Measurements from ENCODE around the gene KDF1. TPM values are rescaled to one million over a fixed set of nuclear protein-coding genes. Genes with fewer than 3 reads are reported as not detected.

Gene KDF1
- total RNA-seq, 1 experiment from 2014 or later = not detected

DNA sequence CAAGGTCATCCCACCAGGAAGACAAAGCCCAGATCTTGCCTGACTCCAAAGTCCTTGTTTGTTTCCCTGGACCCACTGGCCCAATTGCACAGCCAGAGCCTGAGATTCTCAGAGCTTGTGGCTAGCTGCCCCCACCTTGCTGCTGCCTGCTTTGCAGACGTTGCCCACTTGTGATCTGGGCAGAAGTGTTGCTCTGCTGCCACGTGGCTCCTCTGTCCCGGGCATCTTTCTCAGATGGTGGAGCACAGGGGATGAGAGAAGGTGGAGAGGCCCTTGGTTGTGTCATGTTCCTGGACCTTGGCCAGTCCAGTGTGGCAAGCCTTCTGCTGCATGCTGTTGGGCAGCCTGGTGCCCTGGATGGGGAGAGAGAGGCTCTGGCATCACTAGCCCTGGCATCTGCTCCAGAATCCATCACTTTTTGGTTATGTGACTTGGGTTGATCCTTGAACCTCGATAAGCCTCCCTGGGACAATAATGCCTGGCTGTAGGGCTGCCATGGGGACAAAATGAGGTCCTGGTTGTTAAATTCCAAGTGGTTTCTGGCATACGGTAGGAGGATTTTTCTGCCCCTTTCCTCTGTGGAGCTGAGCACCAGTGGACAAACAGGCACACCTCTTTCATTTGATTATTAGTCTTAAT lies 44.9 kb downstream of the KDF1 start:
- DNase-seq (ENCODE audit: low read depth) = peak; percentile 7

DNA sequence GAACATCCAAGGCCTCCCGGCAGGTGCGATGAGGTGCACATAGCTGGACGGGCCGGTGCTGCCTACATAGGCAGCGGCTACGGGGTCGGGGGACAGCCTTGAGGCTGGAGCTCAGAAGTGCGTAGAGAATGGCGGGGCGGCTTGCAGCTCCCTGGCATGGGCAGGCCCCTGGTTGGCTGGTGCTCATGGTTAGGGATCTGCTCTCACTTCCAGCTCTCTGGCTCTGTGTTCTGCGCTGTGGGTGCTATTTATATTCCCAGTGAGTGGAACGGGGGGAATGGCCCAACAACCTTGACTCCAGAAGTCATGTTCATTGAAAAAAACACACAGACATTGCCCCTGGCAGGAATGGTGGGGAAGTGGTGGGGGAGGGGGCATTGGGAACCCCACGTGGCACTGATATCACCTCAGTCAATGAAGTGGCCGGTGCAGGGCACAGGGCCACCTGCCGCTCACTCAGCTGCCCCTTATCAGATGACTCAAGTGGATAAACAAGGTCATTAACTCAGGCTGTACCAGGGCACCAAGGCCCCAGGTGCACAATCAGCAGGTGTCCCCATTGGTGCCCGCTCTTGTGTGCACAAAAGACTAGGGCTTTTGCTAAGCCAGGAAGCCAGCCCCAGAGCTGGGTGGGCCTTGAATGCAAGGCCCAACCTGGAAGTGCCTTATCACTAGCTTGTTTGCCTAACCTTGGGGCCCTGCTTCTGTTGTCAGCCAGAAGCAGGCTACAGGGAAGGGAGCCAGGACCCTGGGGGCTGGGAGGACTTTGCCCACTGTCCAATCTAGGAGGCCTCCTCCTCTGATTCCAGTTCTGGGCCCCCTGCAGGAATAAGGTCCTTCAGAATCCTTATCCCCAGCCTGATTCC lies 46.3 kb downstream of the KDF1 start, which contains the start of gene NR0B2:
Gene NR0B2 (minus strand): TSS at position 222 of the 866 bp plus-strand sequence. CDS start 35 bp downstream, at position 187.
- DNase-seq (ENCODE audit: low read depth) = no peak

- no peak for DNase-seq (ENCODE audit: low read depth)
Measured at GRCh38 chr1:26913389-26913753, 46.9 kb downstream of the KDF1 start.

DNA sequence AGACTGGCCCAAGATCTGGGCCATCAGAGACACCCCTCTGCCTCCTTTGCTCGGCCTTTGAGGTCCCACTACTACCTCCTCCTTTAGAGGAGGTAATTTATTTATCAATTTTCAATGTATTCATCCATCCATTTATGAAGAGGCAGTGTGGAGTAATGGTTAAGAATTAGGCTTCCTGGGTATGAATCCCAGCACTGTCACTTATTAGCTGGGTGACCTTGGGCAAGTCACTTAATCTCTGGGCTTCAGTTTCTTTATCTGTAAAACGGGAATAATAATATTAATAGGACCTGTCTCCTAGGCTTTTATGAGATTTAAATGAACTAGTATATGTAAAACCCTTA lies 48.1 kb downstream of the KDF1 start:
- no peak for DNase-seq (ENCODE audit: low read depth)

GRCh38 chr1:26911399-26912146 lies 48.7 kb downstream of the KDF1 start:
- no peak for DNase-seq (ENCODE audit: low read depth)

DNA sequence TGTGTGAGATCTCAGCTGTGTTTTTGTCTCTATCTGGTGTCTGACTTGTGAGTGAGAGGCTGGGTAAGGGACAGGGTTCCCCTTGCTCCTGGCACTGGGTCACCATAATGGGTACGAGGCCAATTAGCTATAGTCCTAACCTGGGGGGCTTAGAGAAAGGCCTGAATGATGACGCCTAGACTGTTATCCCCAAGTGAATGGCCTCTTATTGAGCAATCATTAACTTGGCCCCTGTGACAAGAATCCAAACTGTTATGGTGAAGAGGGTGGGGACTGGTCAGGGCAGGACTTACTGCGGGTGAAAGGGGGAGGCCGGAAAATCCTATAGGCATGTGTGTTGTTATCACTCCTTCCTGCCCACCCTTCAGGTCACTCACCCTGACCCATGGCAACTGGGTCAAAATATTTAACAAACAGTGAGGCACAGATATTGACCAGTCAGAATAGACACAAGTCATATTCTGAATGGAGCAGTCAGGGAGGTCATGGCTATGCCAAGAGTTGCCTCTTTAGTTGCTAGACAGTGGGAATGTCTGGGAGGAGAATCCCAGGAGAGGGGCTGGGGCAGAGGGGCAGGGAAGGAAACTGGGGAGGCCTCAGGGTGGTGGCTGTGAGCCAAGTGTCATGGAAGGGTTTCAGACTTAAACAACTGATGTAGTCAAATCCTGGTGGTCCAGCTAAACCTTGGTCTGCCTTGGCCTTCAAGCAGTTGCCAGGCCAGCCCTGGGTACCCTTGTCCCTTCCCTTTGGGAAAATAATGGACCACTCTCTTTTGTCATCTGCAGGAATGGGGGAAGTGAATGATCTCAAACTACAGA lies 49.7 kb downstream of the KDF1 start:
- DNase-seq (ENCODE audit: low read depth) = no peak

DNA sequence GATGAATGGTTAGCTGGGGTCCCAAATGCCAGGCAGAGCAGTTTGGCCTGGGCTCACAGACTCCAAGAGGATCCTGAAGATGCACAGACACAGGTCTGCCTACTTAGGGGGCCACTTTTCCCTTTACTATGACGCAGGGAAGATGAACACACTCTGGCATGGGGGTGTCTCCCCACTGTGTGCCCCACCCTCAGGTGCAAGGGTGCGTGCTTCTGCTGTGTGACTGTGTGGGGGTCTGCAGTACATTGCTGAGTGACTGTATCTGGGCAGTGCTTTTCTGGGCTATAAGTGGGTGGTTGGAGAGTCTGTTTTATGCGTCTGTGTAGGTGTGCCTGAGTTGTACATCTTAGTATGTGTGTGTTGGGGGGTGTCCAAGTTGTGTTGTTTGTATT lies 50.3 kb downstream of the KDF1 start:
- no peak for DNase-seq (ENCODE audit: low read depth)

GRCh38 chr1:26907071-26907917 lies 53.0 kb downstream of the KDF1 start:
- peak; percentile 94 for DNase-seq (ENCODE audit: low read depth)

GRCh38 chr1:26900815-26901511 lies 59.3 kb downstream of the KDF1 start:
- no peak for DNase-seq (ENCODE audit: low read depth)

DNA sequence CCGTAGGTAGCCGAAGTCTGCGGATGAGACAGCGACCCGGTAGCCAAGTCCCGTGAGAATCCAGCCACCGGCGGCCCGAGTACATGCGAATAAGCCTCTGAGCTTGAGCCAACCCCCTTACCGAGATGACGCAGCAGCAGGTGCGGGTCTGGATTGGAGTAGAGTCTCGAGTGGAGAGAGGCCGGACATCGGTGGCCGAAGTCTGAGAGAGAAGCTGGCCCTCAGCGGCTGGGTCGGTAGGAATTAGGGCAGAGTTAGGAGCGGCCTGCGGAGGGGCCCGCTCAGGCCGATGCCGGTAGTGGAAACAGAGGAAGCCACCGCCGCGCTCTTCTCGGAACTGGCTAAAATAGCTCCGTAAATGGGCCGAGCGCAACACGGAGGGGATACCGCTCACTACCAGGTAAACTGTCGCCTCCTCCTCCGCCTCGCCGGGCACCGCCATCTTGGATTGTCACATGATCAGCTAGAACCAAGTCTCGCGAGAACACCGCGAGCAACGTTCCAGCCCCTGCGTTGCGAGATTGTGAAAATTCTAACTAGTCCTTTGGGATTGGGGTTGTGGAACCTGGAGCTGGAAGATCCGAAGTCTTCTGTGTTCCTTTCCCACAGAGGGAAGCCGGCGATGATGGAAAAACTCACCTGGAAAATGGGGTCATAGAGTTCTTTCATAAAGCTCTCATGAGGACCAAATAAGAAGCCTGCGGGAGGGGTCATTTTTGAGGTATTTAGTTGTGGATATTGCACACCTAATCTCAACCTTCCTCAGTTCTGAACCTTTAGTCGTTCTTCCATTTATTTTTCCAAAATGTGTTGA lies 60.1 kb downstream of the KDF1 start, which contains the start of gene GPATCH3:
Gene GPATCH3 (minus strand): TSS at position 467 of the 814 bp plus-strand sequence. CDS start 25 bp downstream, at position 442.
- DNase-seq (ENCODE audit: low read depth) = peak; percentile 92

Other genes starting within 250 kb of the KDF1 start
- 18.5 and 24.4 TPM in 2 replicates for gene PIGV, start 172.5 kb downstream of the KDF1 start, total RNA-seq (2014; rRNA removed; shearing (Covaris generic))
- 11.1 and 20.8 TPM in 2 replicates for gene ZDHHC18, start 133.8 kb downstream of the KDF1 start, total RNA-seq (2014; rRNA removed; shearing (Covaris generic))
- gene SFN, start 97.3 kb downstream of the KDF1 start, total RNA-seq (2014; rRNA removed; shearing (Covaris generic)) = not detected in 2 replicates
- 9.4 and 20.4 TPM in 2 replicates for gene GPN2, start 70.2 kb downstream of the KDF1 start, total RNA-seq (2014; rRNA removed; shearing (Covaris generic))
- gene GPATCH3, start 60.0 kb downstream of the KDF1 start, total RNA-seq (2014; rRNA removed; shearing (Covaris generic)) = 4.7 and 5.7 TPM in 2 replicates
- gene NR0B2, start 46.5 kb downstream of the KDF1 start, total RNA-seq (2014; rRNA removed; shearing (Covaris generic)) = not detected in 2 replicates
- 51.3 and 54.9 TPM in 2 replicates for gene NUDC, start 38.7 kb downstream of the KDF1 start, total RNA-seq (2014; rRNA removed; shearing (Covaris generic))
- gene TRNP1, start 33.2 kb upstream of the KDF1 start, total RNA-seq (2014; rRNA removed; shearing (Covaris generic)) = 4.2 and 4.6 TPM in 2 replicates
- 2.4 and 2.8 TPM in 2 replicates for gene TENT5B, start 52.4 kb upstream of the KDF1 start, total RNA-seq (2014; rRNA removed; shearing (Covaris generic))
- gene SLC9A1, start 194.7 kb upstream of the KDF1 start, total RNA-seq (2014; rRNA removed; shearing (Covaris generic)) = 11.1 and 11.4 TPM in 2 replicates